Gastroesophageal sphincter (tissue), 3 donors: ENCODE measurements around the gene PLG.
"Not testable (repeated sequence)": the region's sequence is repeated elsewhere in the genome, so short reads cannot be mapped to it uniquely, and the experiment has no call there.

Experiments
- CTCF ChIP-seq, 4 experiments: fragments of 200-600 bp in 2 of 4; fragments of 450-650 bp in 2 of 4; sonication (generic) in 1 of 4; IDR thresholded peaks; one replicate each; pipeline ENCODE4 v1.5.1; 2017 to 2019; ENCODE audit warnings: antibody characterized with exemption in 4 of 4, mild to moderate bottlenecking in 2 of 4, moderate library complexity in 2 of 4
- POLR2A ChIP-seq, 2 donors: fragments of 450-650 bp; IDR thresholded peaks; one replicate each; pipeline ENCODE4 v1.6.1; 2017; ENCODE audit warnings: antibody characterized with exemption in 2 of 2, mild to moderate bottlenecking in 2 of 2, moderate library complexity in 1 of 2

GRCh38 chr6:160704688-160705087, 2.6 kb downstream of the PLG start:
- TF ChIP-seq CTCF, POLR2A (IDR thresholded peaks at IDR 0.05): not testable (repeated sequence)
